ENCODE data around the gene GPR162. TPM values are rescaled to one million over a fixed set of nuclear protein-coding genes. Genes with fewer than 3 reads are reported as not detected.

GPR162 gene
- total RNA-seq, 1 experiment from 2014 or later, result 6.1 TPM

- Histone ChIP-seq H2BK20ac (ENCODE audit: low read depth, low read length, poor library complexity, severe bottlenecking) (no peak within 1 kb of the TSS), H3K14ac (ENCODE audit: insufficient read depth, low read length) (no peak within 1 kb of the TSS), H4K5ac (ENCODE audit: insufficient read length, low read depth, low read length) (no peak within 1 kb of the TSS), H3K79me2 (ENCODE audit: insufficient read depth, low read length) (no peaks in the 10 kb centered on the region), H3K23ac (ENCODE audit: insufficient read length, low read depth, low read length) (no peak within 1 kb of the TSS), H3K56ac (ENCODE audit: insufficient read length, low read depth, low read length) (no peak within 1 kb of the TSS), H3K4ac (ENCODE audit: low read depth, low read length) (no peak within 1 kb of the TSS), H4K8ac (replicated peaks; ENCODE audit: insufficient read length, low read depth, low read length) (no peak within 1 kb of the TSS), H2BK120ac (ENCODE audit: low read depth, low read length, poor library complexity, severe bottlenecking) (no peak within 1 kb of the TSS), H3K9ac (ENCODE audit: extremely low read depth, insufficient read length, low read length) (no peak within 1 kb of the TSS), H3K27ac (ENCODE audit: insufficient read length, low read depth, low read length) (no peak within 1 kb of the TSS), H3K23me2 (ENCODE audit: insufficient read length, low read depth, low read length, poor library complexity, severe bottlenecking) (no peaks in the 10 kb centered on the region), H3K18ac (ENCODE audit: insufficient read length, low read depth, low read length) (no peak within 1 kb of the TSS), H2BK12ac (ENCODE audit: insufficient read length, low read depth, low read length) (no peak within 1 kb of the TSS), H2AFZ (ENCODE audit: low read length) (no peak within 1 kb of the TSS), H3K79me1 (ENCODE audit: insufficient read depth, low read depth, low read length, poor library complexity, severe bottlenecking) (no peaks in the 10 kb centered on the region), H3T11ph (ENCODE audit: low read length) (no peak within 1 kb of the TSS), H2BK5ac (ENCODE audit: insufficient read length, low read length) (no peak within 1 kb of the TSS), H2BK15ac (ENCODE audit: low read depth, low read length) (no peak within 1 kb of the TSS), H3K27me3 (ENCODE audit: insufficient read depth, low read length) (no peaks in the 10 kb centered on the region; the same call in 1 of the 2 replicates), H4K91ac (ENCODE audit: insufficient read length, low read depth, low read length) (no peak within 1 kb of the TSS), H3K9me3 (ENCODE audit: control insufficient read depth, low read depth, low read length) (no peaks in the 10 kb centered on the region), H3K4me1 (ENCODE audit: insufficient read depth, low read length) (peaks cover 5% of the 10 kb centered on the region; the same call in 1 of the 2 replicates), H2AK5ac (ENCODE audit: insufficient read length, low read length) (no peak within 1 kb of the TSS), H3K4me2 (ENCODE audit: insufficient read depth, insufficient read length, low read length) (no peak within 1 kb of the TSS), H4K20me1 (ENCODE audit: control insufficient read depth, insufficient read depth, insufficient read length) (no peaks in the 10 kb centered on the region)
- Mint-ChIP-seq H3K4me1 (peaks cover 29 to 34% of the 10 kb centered on the region in 2 experiments), H3K36me3 (ENCODE audit: insufficient read depth in 1 of 3, low read depth in 3 of 3) (no peaks in the 10 kb centered on the region; a peak in 1 of 7 replicates), H3K27ac (peak within 1 kb of the TSS in 1 of 3 experiments; percentile 21; a peak in 1 of 7 replicates), H3K27me3 (ENCODE audit: low read depth) (peaks cover 23% of the 10 kb centered on the region), H3K9me3 (no peaks in the 10 kb centered on the region), H3K4me3 (no peak within 1 kb of the TSS)
- DNase-seq, result peak; percentile 60
- no CpG with 5 or more reads among the region's 18 CpGs for WGBS (ENCODE audit: extremely low coverage, insufficient read length, low lambda C conversion rate)
- TF ChIP-seq CTCF (conservative IDR thresholded peaks at IDR 0.05), result no peak
Measured at GRCh38 chr12:6788972-6789924, 32.4 kb upstream of the GPR162 start, which contains the start of gene CD4. TSS of gene CD4 (plus strand) at chr12:6789528. CDS start at chr12:6800139, 10,611 bp downstream.
